ENCODE measurements around the gene ATG13.

Gene ATG13

DNA sequence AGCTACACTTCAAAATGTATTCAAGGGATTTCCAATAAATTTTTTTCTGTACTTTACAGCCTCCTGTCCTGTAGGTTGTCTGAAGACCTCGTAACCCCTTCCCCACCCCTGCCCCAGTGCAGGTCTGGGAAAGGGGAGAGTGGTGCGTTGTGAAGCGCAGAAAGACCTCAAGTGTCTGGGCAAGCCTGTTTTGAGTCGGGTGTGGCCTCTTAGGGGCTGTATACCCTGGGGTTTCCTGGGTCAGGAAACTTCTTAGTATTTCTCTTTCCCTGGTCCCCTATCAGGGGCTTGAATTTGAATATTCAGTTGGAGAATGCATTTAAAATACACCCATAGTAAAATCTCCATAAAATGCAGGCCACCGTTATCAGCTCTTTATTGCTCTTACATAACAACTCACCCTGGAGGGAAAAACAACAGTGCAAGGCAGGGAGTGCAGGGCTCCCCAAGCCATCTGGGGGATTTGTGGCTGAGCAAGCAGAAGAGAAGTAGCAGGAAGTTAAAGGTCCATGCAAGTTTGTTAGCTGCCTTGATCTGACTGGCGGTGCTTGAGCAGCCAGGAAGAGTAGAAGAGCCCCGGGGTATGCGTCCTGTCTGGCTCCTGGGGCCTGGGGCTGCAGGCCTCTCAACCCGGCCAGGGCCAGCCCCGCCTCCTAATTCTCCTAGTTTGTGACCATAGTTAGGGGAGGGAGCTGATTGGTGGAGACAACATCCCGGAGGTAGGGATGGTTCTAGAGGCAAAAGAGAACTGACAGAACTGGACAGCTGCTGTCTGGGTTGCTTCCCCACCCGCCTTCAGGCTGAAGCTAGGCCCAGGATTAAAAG is 57.3 kb downstream of the ATG13 start:
- H3K27me3 Mint-ChIP-seq = no peaks in the 10 kb centered on the region
- H3K4me3 Mint-ChIP-seq = peak overlapping the region; percentile 39
- no peaks in the 10 kb centered on the region for H3K9me3 Mint-ChIP-seq
- H3K4me1 Mint-ChIP-seq = peaks cover 75% of the 10 kb centered on the region
- H3K36me3 Mint-ChIP-seq = peaks cover 6% of the 10 kb centered on the region
- peak overlapping the region; percentile 72 for H3K27ac Mint-ChIP-seq

DNA sequence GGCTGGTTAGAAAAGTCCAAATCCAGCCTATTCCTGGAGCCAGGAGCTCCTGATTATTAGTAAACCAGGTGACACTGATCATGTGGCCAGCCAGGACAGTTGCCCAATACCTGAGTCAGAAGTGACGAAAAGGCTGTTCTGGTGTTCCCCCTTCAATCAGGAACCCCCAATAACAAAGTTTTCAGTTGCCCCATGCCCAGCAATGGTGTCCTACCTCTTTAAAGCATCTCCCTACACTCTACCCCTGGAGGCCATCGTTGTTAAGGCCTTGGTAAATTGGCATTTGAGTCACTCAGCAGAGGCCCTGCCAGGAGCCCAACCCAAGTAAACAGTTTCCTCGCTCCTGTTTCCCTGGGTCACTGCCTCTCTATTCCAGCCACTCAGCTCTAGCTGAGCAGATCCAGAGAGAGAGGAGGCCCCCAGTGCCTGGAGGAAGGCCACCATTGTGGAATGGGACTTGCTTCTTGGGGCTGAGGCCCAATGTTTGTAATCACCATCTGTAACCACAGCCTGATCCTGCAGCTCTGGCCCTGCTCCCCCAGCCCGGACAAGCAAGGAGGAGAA is 58.0 kb downstream of the ATG13 start:
- Mint-ChIP-seq H3K4me1 (peaks cover 69% of the 10 kb centered on the region), H3K27me3 (no peaks in the 10 kb centered on the region), H3K27ac (no peak overlapping the region), H3K4me3 (no peak overlapping the region), H3K36me3 (peaks cover 6% of the 10 kb centered on the region), H3K9me3 (no peaks in the 10 kb centered on the region)

DNA sequence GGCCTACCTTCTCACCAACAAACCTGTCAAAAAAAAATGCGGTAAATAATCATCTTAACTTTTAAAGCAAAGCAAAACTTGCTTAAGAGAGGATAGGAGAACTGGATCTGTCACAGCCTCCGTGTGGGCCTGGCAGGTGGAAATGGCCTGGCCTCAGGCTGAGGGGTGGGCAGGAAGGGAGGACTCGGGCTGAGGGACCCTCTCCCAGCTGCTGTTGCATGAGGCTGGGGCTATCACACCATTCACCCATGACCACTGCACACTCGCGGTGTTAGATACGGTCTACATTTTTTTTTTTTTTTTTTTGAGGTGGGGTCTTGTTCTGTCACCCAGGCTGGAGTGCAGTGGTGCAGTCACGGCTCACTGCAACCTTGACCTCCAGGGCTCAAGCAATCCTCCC is 58.6 kb downstream of the ATG13 start:
- no peak overlapping the region for H3K27ac Mint-ChIP-seq
- H3K4me3 Mint-ChIP-seq = no peak overlapping the region
- H3K9me3 Mint-ChIP-seq = no peaks in the 10 kb centered on the region
- H3K27me3 Mint-ChIP-seq = no peaks in the 10 kb centered on the region
- H3K36me3 Mint-ChIP-seq = peaks cover 8% of the 10 kb centered on the region
- H3K4me1 Mint-ChIP-seq = peaks cover 63% of the 10 kb centered on the region

DNA sequence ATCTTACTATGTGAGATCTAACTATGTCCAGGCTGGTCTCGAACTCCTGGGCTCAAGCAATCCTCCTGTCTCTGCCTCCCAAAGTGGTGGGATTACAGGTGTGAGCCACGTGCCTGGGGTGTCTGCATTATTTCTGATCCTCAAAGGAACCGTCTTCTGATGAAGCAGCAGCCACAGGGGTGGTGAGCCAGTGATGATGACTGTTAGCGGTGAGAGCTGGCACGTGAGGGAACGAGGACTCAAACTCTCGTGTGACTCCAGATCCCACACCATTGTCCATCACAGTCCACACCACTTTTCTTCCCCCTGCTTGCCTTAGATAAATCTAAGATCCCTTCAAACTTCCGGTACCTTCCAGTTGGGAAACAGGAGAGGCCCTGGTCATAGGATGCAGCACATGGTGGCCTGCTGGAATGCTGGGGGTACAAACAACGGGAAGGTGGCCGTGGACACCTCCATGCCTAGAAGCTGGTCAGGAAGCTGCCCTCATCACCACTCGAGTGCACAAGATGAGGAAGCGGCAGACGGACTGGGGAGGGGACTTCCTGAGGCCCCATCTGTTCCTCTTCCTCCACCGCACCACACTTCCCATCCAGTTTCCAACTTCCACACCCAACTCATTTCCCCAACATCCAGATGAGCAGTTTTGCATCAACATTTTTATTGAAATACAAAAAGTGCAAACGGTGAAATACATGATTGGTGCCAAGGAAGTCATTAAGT is 59.2 kb downstream of the ATG13 start:
- H3K9me3 Mint-ChIP-seq = no peaks in the 10 kb centered on the region
- H3K36me3 Mint-ChIP-seq = peaks cover 8% of the 10 kb centered on the region
- peaks cover 57% of the 10 kb centered on the region for H3K4me1 Mint-ChIP-seq
- H3K27me3 Mint-ChIP-seq = no peaks in the 10 kb centered on the region
- peak overlapping the region; percentile 55 for H3K27ac Mint-ChIP-seq
- H3K4me3 Mint-ChIP-seq = no peak overlapping the region

DNA sequence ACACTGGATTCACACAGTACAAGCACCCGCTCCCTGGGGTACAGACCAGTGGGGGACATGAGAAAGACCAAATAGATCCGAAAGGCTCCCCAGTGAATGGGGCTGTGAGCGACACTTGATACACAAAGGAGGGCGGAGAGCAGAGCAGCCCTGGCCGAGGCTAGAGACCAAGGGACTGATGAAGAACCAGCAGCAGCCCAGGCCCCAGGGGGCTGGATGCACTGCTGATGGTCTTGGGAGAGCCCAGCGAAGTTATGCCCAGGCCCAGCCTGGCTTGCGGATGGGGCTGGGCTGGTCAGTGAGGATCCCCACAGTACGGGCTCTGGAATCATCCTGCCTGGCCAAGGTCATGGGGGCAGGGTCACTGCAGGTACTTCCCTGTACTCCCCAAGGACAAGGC is 59.8 kb downstream of the ATG13 start:
- Mint-ChIP-seq H3K36me3 (peaks cover 8% of the 10 kb centered on the region), H3K27ac (peak overlapping the region; percentile 36), H3K4me3 (no peak overlapping the region), H3K9me3 (no peaks in the 10 kb centered on the region), H3K27me3 (no peaks in the 10 kb centered on the region), H3K4me1 (peaks cover 51% of the 10 kb centered on the region)

DNA sequence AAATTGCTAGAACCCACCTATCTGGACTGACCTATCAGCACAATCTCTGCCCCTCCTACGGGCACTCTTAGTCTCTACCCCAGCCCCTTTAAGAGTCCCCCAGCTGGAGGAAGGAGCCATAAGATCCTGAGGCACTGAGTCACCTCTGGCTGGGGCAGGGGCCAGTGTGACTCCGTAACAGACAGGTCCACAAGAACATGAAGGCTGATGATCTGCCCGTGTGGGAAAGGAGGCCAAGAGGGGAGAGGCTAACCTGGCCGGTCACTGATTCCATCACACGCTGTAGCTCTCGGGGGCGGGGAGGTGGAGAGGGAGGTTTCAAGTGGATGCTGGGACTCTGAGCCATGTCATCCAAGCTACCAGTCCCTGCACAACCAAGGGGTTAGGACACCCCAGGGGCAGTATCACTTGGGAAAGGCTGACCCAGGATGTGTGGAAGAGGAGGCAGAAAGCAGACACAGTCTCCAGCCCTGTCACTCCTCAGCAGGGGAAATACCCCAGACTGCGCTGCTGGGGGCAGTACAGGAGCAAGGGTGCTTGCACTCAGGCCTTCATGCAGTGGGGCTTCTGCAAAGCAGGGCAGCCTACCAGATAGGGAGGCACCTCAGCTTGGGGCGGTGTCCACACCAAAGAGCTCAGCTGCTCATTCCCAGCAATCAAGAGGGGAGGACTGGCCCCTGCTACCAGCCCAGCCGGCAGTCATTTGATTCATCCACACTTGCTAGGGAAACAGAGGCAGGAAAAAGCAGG is 60.8 kb downstream of the ATG13 start:
- Mint-ChIP-seq H3K27me3 (no peaks in the 10 kb centered on the region), H3K4me3 (no peak overlapping the region), H3K27ac (peak overlapping the region; percentile 55), H3K9me3 (no peaks in the 10 kb centered on the region), H3K4me1 (peaks cover 41% of the 10 kb centered on the region), H3K36me3 (peaks cover 4% of the 10 kb centered on the region)

DNA sequence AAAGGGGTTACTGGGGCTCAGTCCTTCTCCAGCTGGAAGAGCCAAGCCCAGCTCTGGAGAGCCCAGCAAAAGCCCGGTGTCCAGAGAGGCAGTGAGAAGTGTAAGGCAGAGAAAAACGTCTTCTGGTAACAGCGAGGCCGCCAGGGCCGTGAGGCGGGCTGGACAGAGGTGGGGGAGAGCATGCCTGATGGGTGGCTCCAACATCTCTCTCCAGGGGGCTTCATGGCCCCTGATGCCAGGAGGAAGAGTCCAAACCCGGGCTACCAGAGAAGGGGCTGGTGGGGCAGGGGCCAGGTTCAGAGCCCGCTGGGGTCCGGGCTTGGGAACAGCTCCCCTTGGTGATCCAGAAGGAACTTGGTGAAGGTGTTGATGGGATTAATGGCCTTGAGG is 61.4 kb downstream of the ATG13 start:
- H3K27ac Mint-ChIP-seq = no peak overlapping the region
- no peaks in the 10 kb centered on the region for H3K27me3 Mint-ChIP-seq
- H3K4me1 Mint-ChIP-seq = peaks cover 35% of the 10 kb centered on the region
- H3K4me3 Mint-ChIP-seq = no peak overlapping the region
- peaks cover 4% of the 10 kb centered on the region for H3K36me3 Mint-ChIP-seq
- no peaks in the 10 kb centered on the region for H3K9me3 Mint-ChIP-seq

DNA sequence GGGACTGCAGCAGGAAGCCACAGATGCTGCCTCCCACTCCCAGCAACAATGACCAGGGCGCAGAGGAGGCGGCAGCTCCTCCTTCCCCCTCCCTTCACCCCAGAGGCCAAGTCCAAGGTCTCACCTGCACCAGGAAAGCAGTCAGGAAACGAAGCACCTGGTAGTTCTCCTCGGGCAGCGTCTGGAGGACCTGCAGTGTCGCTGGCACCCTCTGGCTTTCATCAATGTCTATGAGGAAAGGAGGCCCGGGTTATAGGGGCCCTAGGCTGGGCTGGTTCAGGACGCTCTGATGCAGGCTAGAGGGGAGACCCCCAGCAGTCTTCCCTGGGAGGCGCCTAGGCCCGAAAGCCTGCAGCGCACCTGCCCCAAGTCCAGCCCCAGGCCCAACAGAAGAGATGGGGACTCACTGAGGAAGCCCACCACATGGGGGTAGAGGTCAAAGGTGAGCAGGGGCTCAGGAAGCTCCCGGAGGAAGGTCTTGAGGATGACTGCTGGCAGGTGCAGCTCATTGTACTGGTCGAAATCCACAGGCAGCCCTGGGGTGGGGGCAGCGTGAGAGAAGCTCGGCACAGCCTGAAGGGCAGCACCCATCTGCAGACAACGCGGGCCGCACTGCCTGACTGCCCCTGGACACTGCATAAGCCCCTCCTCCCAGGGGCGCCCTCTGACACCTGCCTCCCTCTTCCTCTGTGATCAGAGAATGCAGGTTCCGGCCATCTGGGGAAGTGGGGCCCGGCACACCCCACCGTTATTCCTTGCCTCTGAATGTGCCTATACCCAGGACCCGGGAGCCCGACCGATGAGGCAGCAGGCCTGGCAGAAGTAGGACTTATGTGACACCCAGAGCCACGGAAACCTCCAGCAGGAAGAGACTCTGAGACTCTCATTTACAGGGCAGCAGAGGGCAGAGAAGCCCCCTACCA is 62.1 kb downstream of the ATG13 start:
- Mint-ChIP-seq H3K36me3 (peaks cover 5% of the 10 kb centered on the region), H3K4me1 (peaks cover 36% of the 10 kb centered on the region), H3K27ac (peak overlapping the region; percentile 23), H3K9me3 (no peaks in the 10 kb centered on the region), H3K27me3 (no peaks in the 10 kb centered on the region), H3K4me3 (no peak overlapping the region)

DNA sequence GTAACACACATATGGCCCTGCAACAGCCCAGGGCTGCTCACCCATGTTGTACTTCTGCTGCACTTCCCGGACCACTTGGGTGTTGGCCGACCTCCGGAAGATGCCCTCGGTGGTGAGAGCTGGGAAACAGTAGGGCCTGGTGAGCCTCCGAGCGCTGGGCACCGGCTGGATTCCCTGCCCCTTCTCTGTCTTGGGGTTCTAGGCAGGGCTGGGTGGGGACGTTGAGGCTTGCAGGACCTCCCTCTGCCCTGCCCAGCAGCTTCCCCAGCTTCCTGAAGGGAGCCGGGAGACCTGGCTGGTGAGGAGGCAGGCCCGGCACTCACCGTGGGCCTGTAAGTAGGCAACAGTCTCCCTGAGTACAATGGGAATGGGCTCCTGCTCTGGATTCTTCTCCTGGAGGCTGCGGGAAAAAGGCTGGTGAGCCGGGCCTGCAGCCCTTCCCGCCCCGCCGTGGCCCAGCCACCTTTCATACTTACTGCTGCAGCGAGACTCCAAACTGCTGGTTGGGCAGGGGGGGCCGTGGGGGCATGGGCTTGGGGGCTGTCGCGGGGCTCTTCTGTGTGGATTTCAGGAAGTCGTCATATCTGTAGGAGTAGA is 62.9 kb downstream of the ATG13 start:
- no peaks in the 10 kb centered on the region for H3K27me3 Mint-ChIP-seq
- peaks cover 29% of the 10 kb centered on the region for H3K4me1 Mint-ChIP-seq
- no peaks in the 10 kb centered on the region for H3K9me3 Mint-ChIP-seq
- no peak overlapping the region for H3K4me3 Mint-ChIP-seq
- H3K36me3 Mint-ChIP-seq = peaks cover 5% of the 10 kb centered on the region
- no peak overlapping the region for H3K27ac Mint-ChIP-seq

DNA sequence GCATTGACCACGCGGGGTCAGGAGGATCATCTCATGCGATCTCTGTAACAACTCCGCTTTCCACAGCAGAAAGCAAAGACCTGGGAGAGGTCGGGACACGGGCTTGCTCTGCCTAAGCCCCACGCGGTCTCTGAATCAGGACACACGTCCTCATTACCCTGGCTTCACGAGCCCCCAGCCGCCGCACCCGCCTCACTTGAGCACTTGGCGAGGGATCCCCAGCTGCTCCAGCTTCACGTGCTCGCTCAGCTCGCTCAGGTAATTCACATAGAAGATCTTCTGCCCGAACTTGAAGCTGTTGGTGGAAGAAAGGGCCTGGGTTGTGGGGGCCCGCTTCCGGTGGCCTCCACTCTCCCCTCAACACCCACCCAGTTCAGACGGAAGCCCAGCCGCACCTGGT is 63.5 kb downstream of the ATG13 start:
- peaks cover 5% of the 10 kb centered on the region for H3K36me3 Mint-ChIP-seq
- H3K27ac Mint-ChIP-seq = no peak overlapping the region
- no peaks in the 10 kb centered on the region for H3K27me3 Mint-ChIP-seq
- H3K9me3 Mint-ChIP-seq = no peaks in the 10 kb centered on the region
- H3K4me1 Mint-ChIP-seq = peaks cover 23% of the 10 kb centered on the region
- no peak overlapping the region for H3K4me3 Mint-ChIP-seq

DNA sequence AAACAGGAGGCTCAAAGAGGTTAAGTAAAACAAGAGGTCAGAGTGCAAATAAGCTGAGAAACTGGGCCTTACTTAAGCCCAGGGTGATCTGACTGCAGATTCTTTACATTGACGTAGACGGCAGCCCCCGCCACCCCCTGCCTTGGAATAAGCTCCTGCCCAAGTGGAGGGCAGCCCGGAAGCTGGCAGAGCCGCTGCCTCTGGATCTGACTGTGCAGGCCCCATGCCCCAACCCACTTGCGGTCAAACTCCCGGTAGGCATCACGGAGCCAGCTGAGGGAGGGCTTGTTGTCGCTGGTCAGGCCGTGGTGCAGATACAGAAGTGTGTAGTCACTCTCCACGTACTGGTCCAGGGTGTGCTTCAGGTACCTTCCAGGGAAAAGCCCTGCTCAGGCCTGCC is 64.5 kb downstream of the ATG13 start:
- peaks cover 16% of the 10 kb centered on the region for H3K4me1 Mint-ChIP-seq
- peaks cover 5% of the 10 kb centered on the region for H3K36me3 Mint-ChIP-seq

DNA sequence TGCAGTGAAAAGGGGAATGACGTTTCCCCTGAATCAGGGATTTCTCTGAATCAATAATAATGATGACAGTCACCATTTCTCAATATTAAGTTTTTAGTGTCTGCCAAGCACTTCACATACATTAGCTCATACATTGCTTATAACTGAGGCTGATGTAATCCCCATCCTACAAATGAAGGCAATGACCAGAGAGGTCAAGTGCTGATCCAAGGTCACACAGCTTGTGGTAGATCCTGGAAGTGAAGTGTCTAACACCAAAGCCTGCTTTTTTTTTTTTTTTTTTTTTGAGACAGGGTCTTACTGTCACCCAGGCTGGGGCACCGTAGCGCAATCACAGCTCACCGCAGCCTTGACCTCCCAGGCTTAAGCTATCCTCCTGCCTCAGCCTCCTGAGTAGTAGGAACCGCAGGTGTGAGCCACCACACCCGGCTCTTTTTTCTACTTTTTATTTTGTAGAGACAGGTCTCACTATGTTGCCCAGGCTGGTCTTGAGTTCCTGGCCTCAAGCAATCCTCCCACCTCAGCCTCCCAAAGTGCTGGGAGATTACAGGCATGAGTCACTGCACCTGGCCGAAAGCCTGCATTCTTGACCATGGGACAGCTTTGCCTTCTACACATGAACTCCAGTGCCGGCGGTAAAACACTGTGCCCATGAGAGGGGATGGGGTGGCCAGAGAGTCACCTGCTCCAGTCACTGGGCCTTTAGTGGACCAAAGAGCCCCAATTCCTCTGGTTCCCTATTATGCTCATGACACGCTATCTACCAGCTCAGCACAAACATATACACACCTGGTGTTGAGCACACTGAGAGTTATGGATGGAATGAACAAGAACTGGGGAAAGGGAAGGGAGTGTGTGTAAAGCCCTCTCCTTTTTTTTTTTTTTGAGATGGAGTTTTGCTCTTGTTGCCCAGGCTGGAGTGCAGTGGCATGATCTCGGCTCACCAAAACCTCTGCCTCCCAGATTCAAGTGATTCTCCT is 65.7 kb downstream of the ATG13 start:
- peaks cover 11% of the 10 kb centered on the region for H3K4me1 Mint-ChIP-seq
- H3K4me3 Mint-ChIP-seq = no peak overlapping the region
- H3K27me3 Mint-ChIP-seq = no peaks in the 10 kb centered on the region
- H3K36me3 Mint-ChIP-seq = peaks cover 3% of the 10 kb centered on the region
- H3K27ac Mint-ChIP-seq = no peak overlapping the region
- no peaks in the 10 kb centered on the region for H3K9me3 Mint-ChIP-seq

More for the DNA sequence above, 64.5 kb downstream of the ATG13 start:
- Mint-ChIP-seq H3K4me3 (no peak overlapping the region), H3K9me3 (no peaks in the 10 kb centered on the region), H3K27ac (no peak overlapping the region), H3K27me3 (no peaks in the 10 kb centered on the region)

DNA sequence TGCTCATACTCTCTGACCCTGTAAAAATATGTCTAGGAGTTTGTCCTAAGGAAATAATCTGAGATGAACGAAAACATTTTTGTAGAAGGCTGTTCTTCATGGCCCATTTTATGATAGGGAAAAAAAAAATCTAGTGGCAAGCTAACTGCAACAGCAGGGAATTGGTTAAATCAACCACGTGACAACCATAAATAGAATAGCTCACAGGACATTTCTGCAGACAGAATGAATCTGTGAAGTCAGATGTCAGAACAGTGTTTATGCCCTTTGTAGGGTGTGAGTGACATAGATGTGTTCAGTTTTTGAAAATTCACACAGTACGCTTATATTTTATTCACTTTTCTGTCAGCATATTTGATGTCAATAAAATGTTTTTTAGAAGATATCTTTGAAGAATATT is 67.0 kb downstream of the ATG13 start:
- Mint-ChIP-seq H3K4me1 (peaks cover 10% of the 10 kb centered on the region), H3K27ac (no peak overlapping the region), H3K36me3 (peaks cover 3% of the 10 kb centered on the region), H3K9me3 (no peaks in the 10 kb centered on the region), H3K4me3 (no peak overlapping the region), H3K27me3 (no peaks in the 10 kb centered on the region)
